ENCODE results near the gene SLC8A2. TPM values are rescaled to one million over a fixed set of nuclear protein-coding genes. Genes with fewer than 3 reads are reported as not detected.

SLC8A2 gene
- total RNA-seq, 1 experiment from 2014 or later: 0.10 TPM

GRCh38 chr19:47405197-47405550 is 66.5 kb downstream of the SLC8A2 start:
- POLR2A ChIA-PET: no interaction called here

GRCh38 chr19:47404334-47405196 is 67.1 kb downstream of the SLC8A2 start:
- no peaks in the 10 kb centered on the region for H3K27me3 ChIP-seq (ENCODE audit: control insufficient read depth, insufficient read depth, low read length)
- in situ Hi-C loops (cut with HindIII; ENCODE audit: low pct_unique_long_range_greater_than_20kb, low sequenced_read_pairs): no loop called here

More at GRCh38 chr19:47405197-47405550, 66.5 kb downstream of the SLC8A2 start:
- CTCF ChIA-PET: no interaction called here
- intact Hi-C loops (cut with micrococcal nuclease; ENCODE audit: unreplicated experiment) (no loop called here), in situ Hi-C loops (cut with HindIII; ENCODE audit: low pct_unique_long_range_greater_than_20kb, low sequenced_read_pairs) (no loop called here)
- no peaks in the 10 kb centered on the region for H3K36me3 ChIP-seq (ENCODE audit: control insufficient read depth, insufficient read depth, low read length)
- no peaks in the 10 kb centered on the region for H3K9me3 ChIP-seq (ENCODE audit: control insufficient read depth, insufficient read depth, low read depth, low read length)
- H3K4me1 ChIP-seq (ENCODE audit: control insufficient read depth, insufficient read depth, low read length): no peaks in the 10 kb centered on the region
- no TSS peak for BruUV-seq (replicated peaks)
- DNase-seq (ENCODE audit: low read depth, low spot score): no peak
- no peak for ATAC-seq
- H3K27me3 ChIP-seq (ENCODE audit: control insufficient read depth, insufficient read depth, low read length): no peaks in the 10 kb centered on the region
- H3K27ac ChIP-seq (ENCODE audit: low read length): no peak overlapping the region
- TF ChIP-seq REST (IDR thresholded peaks at IDR 0.05; ENCODE audit: insufficient read depth in 1 of 2, low read depth in 2 of 2, low read length in 1 of 2): no peak
- no peak for TF ChIP-seq TCF7L2 (IDR thresholded peaks at IDR 0.05; ENCODE audit: low read depth, low read length)
- no peak for TF ChIP-seq SIN3A (IDR thresholded peaks at IDR 0.05; ENCODE audit: borderline replicate concordance, insufficient read depth, low read depth, low read length)
- TF ChIP-seq POLR2AphosphoS5 (IDR thresholded peaks at IDR 0.05; ENCODE audit: low read depth, low read length): no peak
- H3K4me3 ChIP-seq (ENCODE audit: low read depth in 2 of 2, low read length in 2 of 2): no peak overlapping the region

More at GRCh38 chr19:47404334-47405196, 67.1 kb downstream of the SLC8A2 start:
- TF ChIP-seq SIN3A (IDR thresholded peaks at IDR 0.05; ENCODE audit: borderline replicate concordance, insufficient read depth, low read depth, low read length): no peak
- no peak for TF ChIP-seq REST (IDR thresholded peaks at IDR 0.05; ENCODE audit: insufficient read depth in 1 of 2, low read depth in 2 of 2, low read length in 1 of 2)
- no peak for TF ChIP-seq CTCF (IDR thresholded peaks at IDR 0.05)
- no peak for TF ChIP-seq TCF7L2 (IDR thresholded peaks at IDR 0.05; ENCODE audit: low read depth, low read length)
- no peak for TF ChIP-seq POLR2AphosphoS5 (IDR thresholded peaks at IDR 0.05; ENCODE audit: low read depth, low read length)
- no peaks in the 10 kb centered on the region for H3K9me3 ChIP-seq (ENCODE audit: control insufficient read depth, insufficient read depth, low read depth, low read length)
- ChIA-PET POLR2A (no interaction called here), CTCF (no interaction called here)
- BruUV-seq (replicated peaks): no TSS peak
- no peaks in the 10 kb centered on the region for H3K36me3 ChIP-seq (ENCODE audit: control insufficient read depth, insufficient read depth, low read length)
- no peak overlapping the region for H3K4me3 ChIP-seq (ENCODE audit: low read depth in 2 of 2, low read length in 2 of 2)
- DNase-seq (ENCODE audit: low read depth, low spot score): no peak
- H3K27ac ChIP-seq (ENCODE audit: low read length): no peak overlapping the region
- intact Hi-C loops (cut with micrococcal nuclease; ENCODE audit: unreplicated experiment): no loop called here
- no peaks in the 10 kb centered on the region for H3K4me1 ChIP-seq (ENCODE audit: control insufficient read depth, insufficient read depth, low read length)
- ATAC-seq: no peak

All from Panc1 (cell line).